Upper lobe of left lung (tissue), 6 donors: Measurements from ENCODE around the gene TNFAIP8L2. TPM values are rescaled to one million over a fixed set of nuclear protein-coding genes. Genes with fewer than 3 reads are reported as not detected.

Experiments used
- ATAC-seq, 2 donors: fragments of 200-7000 bp; cut with Tn5 transposase; one replicate each; pipeline ENCODE4 v1.9.1; 2022; ENCODE audit warnings: mild to moderate bottlenecking in 2 of 2, moderate library complexity in 2 of 2; ENCODE audit not compliant: low FRiP score in 2 of 2
- DNase-seq, 2 donors: peaks; one replicate each; pipeline ENCODE4 v3.0.0-alpha.2; 2019 to 2020
- H3K27ac ChIP-seq, 4 donors: fragments of 200-600 bp; sonication (generic); one replicate each; pipeline ENCODE4 v1.5.1; 2016 to 2019
- H3K27me3 ChIP-seq, 4 donors: fragments of 200-600 bp; sonication (generic); one replicate each; pipeline ENCODE4 v1.5.1; 2017 to 2019
- H3K36me3 ChIP-seq, 4 donors: fragments of 200-600 bp; sonication (generic); one replicate each; pipeline ENCODE4 v1.5.1; 2016 to 2019
- H3K4me1 ChIP-seq, 4 donors: fragments of 200-600 bp; sonication (generic); one replicate each; pipeline ENCODE4 v1.5.1; 2018 to 2019
- H3K4me3 ChIP-seq, 4 donors: fragments of 200-600 bp; sonication (generic); one replicate each; pipeline ENCODE4 v1.5.1; 2017 to 2019; ENCODE audit warnings: mild to moderate bottlenecking in 2 of 4, moderate library complexity in 1 of 4
- H3K9me3 ChIP-seq, 4 donors: fragments of 200-600 bp; sonication (generic); one replicate each; pipeline ENCODE4 v1.5.1; 2018 to 2019
- EP300 ChIP-seq, 4 donors: sonication (generic); formaldehyde crosslinking; IDR thresholded peaks; one replicate each; pipeline ENCODE4 v1.5.1; 2017; ENCODE audit warnings: antibody characterized with exemption in 4 of 4, control low read depth in 2 of 4
- POLR2A ChIP-seq, 4 donors: fragments of 450-650 bp; IDR thresholded peaks; one replicate each; pipeline ENCODE4 v1.5.1; 2016 to 2017; ENCODE audit warnings: antibody characterized with exemption in 4 of 4, mild to moderate bottlenecking in 2 of 4
- POLR2AphosphoS5 ChIP-seq, 2 donors: sonication (generic); formaldehyde crosslinking; IDR thresholded peaks; one replicate each; pipeline ENCODE4 v1.5.1; 2017; ENCODE audit warnings: antibody characterized with exemption in 2 of 2
- WGBS, 2 donors: methylation state at CpG; one replicate each; pipeline ENCODE4 v1.1.5; 2017 to 2018; 5-methylcytosine and 5-hydroxymethylcytosine counted together
- total RNA-seq, 6 donors: library from RNA; depleted of rRNA in 4 of 6; stranded (reverse); fragments of >200 nt in 4 of 6; gene quantifications; one replicate each; pipeline versions ENCODE4 v1.1.0 to v1.2.1, GENCODE V29; 2016 to 2021
- TF ChIP-seq, protein P1 (sequence below), 6 experiments: fragments of 450-650 bp in 4 of 6; fragments of 200-600 bp in 2 of 6; sonication (generic) in 2 of 6; IDR thresholded peaks; one replicate each; pipeline ENCODE4 v1.5.1; 2016 to 2019; ENCODE audit warnings: antibody characterized with exemption in 6 of 6
- donor health status: DM: no; HTN: no; CAD: no; lungs with moderate emphysema.
- donor health status: DM: no; HTN: yes; CAD: no; lungs with severe emphysema.

The TNFAIP8L2 gene
- total RNA-seq, 6 donors from 2014 or later: 7.4 to 19.1 (median 15.8) TPM

DNA sequence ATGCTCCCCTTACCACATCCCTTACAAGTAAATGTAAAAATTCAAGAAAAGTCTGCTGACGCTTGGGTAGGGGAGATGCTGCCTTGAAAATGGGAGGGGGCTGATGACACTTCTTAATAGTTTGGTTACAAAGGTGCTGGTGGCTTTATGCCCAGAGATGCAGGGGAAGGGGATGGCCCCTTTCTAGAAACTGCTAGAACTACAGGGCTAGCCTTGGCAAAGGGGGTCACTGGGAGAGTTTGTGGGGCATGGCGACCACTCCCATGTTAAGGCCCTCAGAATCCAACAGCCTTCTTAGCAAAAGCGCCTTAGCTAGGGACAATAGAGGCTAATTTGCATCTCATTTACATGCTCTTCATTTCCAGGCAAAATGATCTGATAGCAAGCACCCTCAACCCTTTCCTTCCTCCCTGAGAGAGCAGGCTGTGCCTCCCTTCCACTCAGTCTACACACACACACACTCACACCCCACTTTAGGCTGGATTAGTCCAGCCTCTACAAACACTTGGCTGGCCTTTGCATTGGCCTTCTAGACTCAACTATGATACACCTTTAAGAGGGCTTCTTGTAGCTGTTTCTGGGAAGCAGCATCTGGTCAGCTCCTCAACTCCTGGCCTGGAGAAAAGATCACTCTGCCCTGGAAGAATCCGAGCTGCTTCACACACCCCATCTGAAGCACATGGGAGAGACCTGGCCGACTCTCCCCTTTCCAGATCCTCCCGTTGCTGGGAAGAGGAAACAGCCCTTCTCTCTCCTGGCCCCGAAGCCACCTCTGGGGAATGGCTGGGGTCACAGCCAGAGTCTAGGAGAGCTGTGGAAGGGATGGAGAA, 11.8 kb upstream of the TNFAIP8L2 start:
- peak in 1 of 2 donors; percentile 63 for DNase-seq
- TF ChIP-seq, protein P1, sequence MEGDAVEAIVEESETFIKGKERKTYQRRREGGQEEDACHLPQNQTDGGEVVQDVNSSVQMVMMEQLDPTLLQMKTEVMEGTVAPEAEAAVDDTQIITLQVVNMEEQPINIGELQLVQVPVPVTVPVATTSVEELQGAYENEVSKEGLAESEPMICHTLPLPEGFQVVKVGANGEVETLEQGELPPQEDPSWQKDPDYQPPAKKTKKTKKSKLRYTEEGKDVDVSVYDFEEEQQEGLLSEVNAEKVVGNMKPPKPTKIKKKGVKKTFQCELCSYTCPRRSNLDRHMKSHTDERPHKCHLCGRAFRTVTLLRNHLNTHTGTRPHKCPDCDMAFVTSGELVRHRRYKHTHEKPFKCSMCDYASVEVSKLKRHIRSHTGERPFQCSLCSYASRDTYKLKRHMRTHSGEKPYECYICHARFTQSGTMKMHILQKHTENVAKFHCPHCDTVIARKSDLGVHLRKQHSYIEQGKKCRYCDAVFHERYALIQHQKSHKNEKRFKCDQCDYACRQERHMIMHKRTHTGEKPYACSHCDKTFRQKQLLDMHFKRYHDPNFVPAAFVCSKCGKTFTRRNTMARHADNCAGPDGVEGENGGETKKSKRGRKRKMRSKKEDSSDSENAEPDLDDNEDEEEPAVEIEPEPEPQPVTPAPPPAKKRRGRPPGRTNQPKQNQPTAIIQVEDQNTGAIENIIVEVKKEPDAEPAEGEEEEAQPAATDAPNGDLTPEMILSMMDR (IDR thresholded peaks at IDR 0.05): no peak
- TF ChIP-seq POLR2AphosphoS5 (IDR thresholded peaks at IDR 0.05) (peak in 1 of 2 donors; percentile 18), EP300 (IDR thresholded peaks at IDR 0.05) (no peak), POLR2A (IDR thresholded peaks at IDR 0.05) (no peak)
- 54 to 56% methylated on average over 7 of the region's 7 CpGs for WGBS, 2 donors
- H3K4me1 ChIP-seq: peaks cover 21 to 28% (median 25%) of the 10 kb centered on the region in 4 donors
- no peaks in the 10 kb centered on the region for H3K9me3 ChIP-seq
- H3K4me3 ChIP-seq: peak overlapping the region in 3 of 4 donors; percentile 55 to 76 (median 57)
- peaks cover 0 to 2% (median under 1%) of the 10 kb centered on the region in 4 donors for H3K36me3 ChIP-seq
- no peaks in the 10 kb centered on the region for H3K27me3 ChIP-seq
- peak overlapping the region in 3 of 4 donors; percentile 48 to 80 (median 62) for H3K27ac ChIP-seq
- peak in 1 of 2 donors; percentile 60 for ATAC-seq

DNA sequence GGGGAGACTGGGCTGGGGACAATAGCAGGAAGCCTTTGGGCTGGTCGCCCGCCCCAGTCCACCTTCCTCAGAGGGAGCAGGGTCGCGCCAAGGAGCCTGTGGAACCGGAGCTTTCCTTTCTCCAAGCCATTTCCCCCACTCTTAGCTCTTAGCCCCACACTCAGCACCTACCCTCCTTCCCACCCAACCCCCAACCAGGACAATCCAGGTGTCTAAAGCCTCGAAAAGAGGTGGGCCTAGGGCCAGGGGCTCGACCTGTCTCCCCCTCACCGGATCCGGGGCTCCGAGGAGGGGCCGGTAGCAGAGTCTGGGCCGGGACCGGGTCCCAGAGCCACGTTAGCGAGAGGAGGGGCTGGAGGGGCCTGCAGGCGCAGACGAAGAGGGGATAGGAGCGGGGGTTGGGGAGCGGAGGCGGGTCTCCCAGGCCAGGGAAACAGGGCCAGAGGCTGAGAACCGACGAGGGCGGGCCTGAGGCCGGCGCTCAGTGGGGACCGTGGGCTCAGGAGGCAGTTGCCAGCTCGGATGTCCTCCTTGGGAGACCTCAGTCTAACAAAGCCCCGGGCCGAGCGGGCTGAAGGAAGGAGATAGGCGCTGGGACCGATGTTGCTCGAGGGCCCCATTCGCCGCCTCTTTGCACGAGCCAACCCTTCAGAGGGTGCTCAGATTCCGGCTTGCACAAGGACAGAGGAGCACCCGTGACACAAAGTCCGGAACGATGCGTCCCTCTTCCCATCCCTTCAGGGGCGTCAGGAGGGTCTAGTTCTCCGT, 11.0 kb upstream of the TNFAIP8L2 start:
- 22% methylated on average over 26 to 28 of the region's 43 CpGs for WGBS, 2 donors
- Histone ChIP-seq H3K9me3 (no peaks in the 10 kb centered on the region), H3K4me1 (peaks cover 21 to 28% (median 25%) of the 10 kb centered on the region in 4 donors), H3K27ac (peak overlapping the region in 3 of 4 donors; percentile 48 to 80 (median 62)), H3K4me3 (peak overlapping the region; percentile 29 to 76 (median 56)), H3K27me3 (no peaks in the 10 kb centered on the region), H3K36me3 (no peaks in the 10 kb centered on the region)
- DNase-seq: peak; percentile 40 to 76
- peak in 1 of 2 donors; percentile 16 for ATAC-seq
- no peak for TF ChIP-seq EP300 (IDR thresholded peaks at IDR 0.05)

DNA sequence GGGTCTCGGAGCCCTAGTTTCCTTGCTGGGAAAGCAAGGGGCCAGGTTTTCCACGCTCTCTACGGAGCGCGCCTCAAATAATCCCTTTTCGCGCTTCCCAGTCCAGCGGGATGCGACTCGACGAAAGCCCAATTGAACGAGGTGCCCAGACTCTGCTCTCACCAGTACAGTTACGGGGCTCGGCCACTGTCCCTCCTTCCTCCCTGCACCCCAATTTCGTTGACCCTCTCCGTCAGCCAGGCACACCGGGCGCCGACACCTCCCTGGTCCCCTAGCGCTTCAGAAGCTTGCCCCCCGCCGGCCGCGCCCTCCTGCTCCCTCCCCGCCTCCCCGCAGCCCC, 10.4 kb upstream of the TNFAIP8L2 start:
- no peaks in the 10 kb centered on the region for H3K27me3 ChIP-seq
- peak overlapping the region; percentile 29 to 76 (median 56) for H3K4me3 ChIP-seq
- no peaks in the 10 kb centered on the region for H3K9me3 ChIP-seq
- peak in 1 of 2 donors; percentile 38 for ATAC-seq
- 0 to 1% methylated on average over 14 to 26 of the region's 26 CpGs for WGBS, 2 donors
- peak in 1 of 2 donors; percentile 27 for DNase-seq
- no peak for TF ChIP-seq POLR2A (IDR thresholded peaks at IDR 0.05)
- TF ChIP-seq POLR2AphosphoS5 (IDR thresholded peaks at IDR 0.05): no peak
- peak overlapping the region in 3 of 4 donors; percentile 73 to 80 (median 73) for H3K27ac ChIP-seq
- no peaks in the 10 kb centered on the region for H3K36me3 ChIP-seq
- peaks cover 21 to 28% (median 25%) of the 10 kb centered on the region in 4 donors for H3K4me1 ChIP-seq

DNA sequence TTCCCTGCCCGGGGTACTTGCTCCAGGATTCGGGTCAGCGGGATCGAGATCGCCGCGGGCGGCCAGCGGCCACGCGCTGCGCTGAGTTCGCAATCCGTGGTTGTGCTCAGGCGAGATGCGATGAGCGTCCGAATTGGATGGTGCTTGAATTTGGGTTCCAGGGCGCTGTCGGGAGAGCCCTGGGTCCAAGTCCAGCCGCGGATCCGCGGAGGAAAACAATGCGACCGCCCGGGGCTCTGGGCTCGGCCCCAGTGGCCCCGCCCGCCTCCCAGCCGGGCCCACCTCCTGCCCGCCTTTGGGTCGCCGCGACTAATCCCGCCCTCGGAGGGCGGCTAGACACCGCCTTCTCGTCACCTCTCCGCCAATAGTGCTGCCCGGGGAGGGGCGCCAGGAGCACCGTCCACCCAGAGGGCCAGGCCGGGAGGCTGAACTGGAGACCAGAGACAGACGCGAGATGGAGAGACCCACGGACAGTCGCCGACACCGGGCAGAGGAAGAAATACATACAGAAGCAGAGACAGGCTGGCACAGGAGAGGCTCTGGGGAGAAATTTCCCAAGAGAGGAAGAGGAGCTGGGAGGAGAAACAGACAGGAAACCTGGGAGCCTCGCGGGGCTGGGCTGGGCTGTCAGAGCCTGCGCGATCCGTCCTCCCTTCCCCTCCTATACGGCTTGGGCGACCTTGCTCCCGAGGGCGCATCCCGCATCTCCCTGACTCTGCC, 9.9 kb upstream of the TNFAIP8L2 start, which contains the start of gene SEMA6C:
SEMA6C (minus strand) TSS at position 220 of the 720 bp plus-strand sequence. CDS start 4,010 bp downstream, outside the sequence.
- ATAC-seq (peak; percentile 97 to 99), DNase-seq (peak; percentile 96 to 97)
- WGBS, 2 donors: 0 to 2% methylated on average over 17 to 61 of the region's 61 CpGs
- peaks cover 21 to 28% (median 25%) of the 10 kb centered on the region in 4 donors for H3K4me1 ChIP-seq
- peak in 2 of 4 donors; percentile 77 to 87 for TF ChIP-seq POLR2A (IDR thresholded peaks at IDR 0.05)
- TF ChIP-seq, protein P1 (IDR thresholded peaks at IDR 0.05): no peak
- no peak for TF ChIP-seq EP300 (IDR thresholded peaks at IDR 0.05)
- TF ChIP-seq POLR2AphosphoS5 (IDR thresholded peaks at IDR 0.05): peak; percentile 36 to 76
- H3K9me3 ChIP-seq: no peaks in the 10 kb centered on the region
- peak within 1 kb of the TSS; percentile 53 to 80 (median 73) for H3K27ac ChIP-seq
- H3K36me3 ChIP-seq: no peaks in the 10 kb centered on the region
- H3K4me3 ChIP-seq: peak within 1 kb of the TSS; percentile 29 to 76 (median 56)
- no peaks in the 10 kb centered on the region for H3K27me3 ChIP-seq

DNA sequence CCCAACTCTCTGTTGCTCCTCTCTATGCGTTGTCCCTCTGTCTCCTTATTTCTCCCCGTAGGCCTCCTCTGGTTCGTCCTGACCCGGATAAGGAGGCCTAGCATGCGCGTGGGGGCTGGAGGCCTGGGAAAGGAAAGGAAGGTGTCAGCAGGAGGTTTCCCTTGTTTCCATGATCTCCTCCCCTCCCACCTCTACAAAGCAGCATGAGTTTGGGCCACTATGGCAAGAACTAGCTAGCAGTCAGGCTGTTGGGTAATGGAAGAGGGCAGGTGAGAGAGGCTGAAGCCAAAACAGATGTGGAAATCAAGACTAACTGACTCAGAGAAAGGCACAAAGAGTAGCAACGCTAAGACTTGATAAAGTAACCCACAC, 9.3 kb upstream of the TNFAIP8L2 start:
- H3K4me1 ChIP-seq: peaks cover 21 to 28% (median 25%) of the 10 kb centered on the region in 4 donors
- TF ChIP-seq POLR2AphosphoS5 (IDR thresholded peaks at IDR 0.05) (no peak), POLR2A (IDR thresholded peaks at IDR 0.05) (no peak), EP300 (IDR thresholded peaks at IDR 0.05) (no peak)
- TF ChIP-seq, protein P1 (IDR thresholded peaks at IDR 0.05): no peak
- peak overlapping the region; percentile 53 to 80 (median 70) for H3K27ac ChIP-seq
- no peaks in the 10 kb centered on the region for H3K27me3 ChIP-seq
- ATAC-seq (no peak), DNase-seq (no peak)
- no peaks in the 10 kb centered on the region for H3K9me3 ChIP-seq
- WGBS, 2 donors: 17 to 35% methylated on average over 7 of the region's 7 CpGs
- H3K4me3 ChIP-seq: peak overlapping the region in 3 of 4 donors; percentile 55 to 76 (median 57)
- no peaks in the 10 kb centered on the region for H3K36me3 ChIP-seq
